Activated B cell treated with CpG ODN at 0.5 μM for 24 hours (primary cell): ENCODE results near the gene KREMEN1. TPM values are rescaled to one million over a fixed set of nuclear protein-coding genes. Genes with fewer than 3 reads are reported as not detected.

Experiments used
- ATAC-seq: fragments of 200-7000 bp; cut with Tn5 transposase; one replicate; pipeline ENCODE4 v1.10.0; 2021; ENCODE audit warnings: low read depth, mild to moderate bottlenecking, moderate library complexity
- CTCF ChIA-PET: fragments of 350-600 bp; sonication (Branson Sonifier 250); formaldehyde crosslinking; loops from one replicate; lab custom pipeline; 2021; ENCODE audit warnings: antibody characterized with exemption; lab: Charles Lee
- POLR2A ChIA-PET: fragments of 350-600 bp; sonication (Branson Sonifier 250); formaldehyde crosslinking; loops from one replicate; lab custom pipeline; 2021; ENCODE audit warnings: antibody characterized with exemption; lab: Charles Lee
- DNase-seq: peaks from one replicate; pipeline ENCODE4 v3.0.0; 2022
- H3K27ac Mint-ChIP-seq: one replicate; pipeline ENCODE4 v1.8.0; 2020; ENCODE audit warnings: mixed read lengths
- H3K27me3 Mint-ChIP-seq: one replicate; pipeline ENCODE4 v1.8.0; 2021; ENCODE audit warnings: mixed read lengths
- H3K36me3 Mint-ChIP-seq: one replicate; pipeline ENCODE4 v1.8.0; 2021; ENCODE audit warnings: low read depth, mixed read lengths
- H3K4me1 Mint-ChIP-seq: one replicate; pipeline ENCODE4 v1.8.0; 2021; ENCODE audit warnings: mixed read lengths
- H3K4me3 Mint-ChIP-seq: one replicate; pipeline ENCODE4 v1.8.0; 2020; ENCODE audit warnings: mild to moderate bottlenecking, mixed read lengths
- H3K9me3 Mint-ChIP-seq: one replicate; pipeline ENCODE4 v1.8.0; 2020; ENCODE audit warnings: mixed read lengths
- intact Hi-C: fragments of 100-400 bp; cut with micrococcal nuclease; formaldehyde crosslinking; loops from one replicate; pipeline ENCODE4 v1.15.1; 2024
- total RNA-seq: library from RNA; stranded (reverse); gene quantifications from 2 replicates; pipeline ENCODE4 v1.2.3, GENCODE V29; 2022
- TF ChIP-seq, protein P1 (sequence below): fragments of 200-600 bp; IDR thresholded peaks from one replicate; pipeline ENCODE4 v1.8.0; 2022; ENCODE audit warnings: antibody characterized with exemption, mild to moderate bottlenecking

KREMEN1 gene
- total RNA-seq, 1 donor from 2014 or later = not detected

DNA sequence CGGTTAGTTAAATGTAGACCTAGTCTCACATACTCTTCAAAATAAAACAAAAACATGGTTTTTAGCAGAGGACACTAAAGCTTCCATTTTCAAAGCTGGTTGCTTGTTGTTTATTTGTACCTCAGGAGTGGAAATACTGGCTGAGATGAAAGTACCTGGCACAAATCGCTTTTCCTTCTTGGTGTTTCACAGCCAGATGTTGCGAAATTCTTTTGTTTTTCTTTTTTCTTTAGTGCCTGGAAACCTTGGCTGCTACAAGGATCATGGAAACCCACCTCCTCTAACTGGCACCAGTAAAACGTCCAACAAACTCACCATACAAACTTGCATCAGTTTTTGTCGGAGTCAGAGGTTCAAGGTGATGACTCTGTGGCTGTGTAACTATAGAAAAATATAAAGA is 48.3 kb downstream of the KREMEN1 start:
- intact Hi-C loops = no loop called here

DNA sequence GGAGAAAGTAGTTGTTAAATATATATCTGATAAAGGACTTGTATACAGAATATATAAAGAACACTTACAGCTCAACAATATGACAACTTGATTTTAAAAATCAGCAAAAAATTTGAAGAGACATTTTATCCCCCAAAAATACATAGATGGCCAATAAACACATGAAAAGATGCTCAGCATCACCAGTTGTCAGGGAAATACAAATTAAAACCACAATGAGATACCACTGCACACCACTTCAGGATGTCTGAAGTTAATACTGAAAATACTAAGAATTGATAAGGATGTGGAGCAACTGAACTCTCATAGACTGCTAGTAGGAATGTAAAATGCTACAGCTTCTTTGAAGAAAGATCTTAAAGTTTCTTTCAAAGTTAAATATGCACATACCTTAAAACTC is 49.2 kb downstream of the KREMEN1 start:
- DNase-seq (no peak), ATAC-seq (no peak)
- TF ChIP-seq, protein P1, sequence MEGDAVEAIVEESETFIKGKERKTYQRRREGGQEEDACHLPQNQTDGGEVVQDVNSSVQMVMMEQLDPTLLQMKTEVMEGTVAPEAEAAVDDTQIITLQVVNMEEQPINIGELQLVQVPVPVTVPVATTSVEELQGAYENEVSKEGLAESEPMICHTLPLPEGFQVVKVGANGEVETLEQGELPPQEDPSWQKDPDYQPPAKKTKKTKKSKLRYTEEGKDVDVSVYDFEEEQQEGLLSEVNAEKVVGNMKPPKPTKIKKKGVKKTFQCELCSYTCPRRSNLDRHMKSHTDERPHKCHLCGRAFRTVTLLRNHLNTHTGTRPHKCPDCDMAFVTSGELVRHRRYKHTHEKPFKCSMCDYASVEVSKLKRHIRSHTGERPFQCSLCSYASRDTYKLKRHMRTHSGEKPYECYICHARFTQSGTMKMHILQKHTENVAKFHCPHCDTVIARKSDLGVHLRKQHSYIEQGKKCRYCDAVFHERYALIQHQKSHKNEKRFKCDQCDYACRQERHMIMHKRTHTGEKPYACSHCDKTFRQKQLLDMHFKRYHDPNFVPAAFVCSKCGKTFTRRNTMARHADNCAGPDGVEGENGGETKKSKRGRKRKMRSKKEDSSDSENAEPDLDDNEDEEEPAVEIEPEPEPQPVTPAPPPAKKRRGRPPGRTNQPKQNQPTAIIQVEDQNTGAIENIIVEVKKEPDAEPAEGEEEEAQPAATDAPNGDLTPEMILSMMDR = no peak
- intact Hi-C loops = no loop called here
- POLR2A ChIA-PET = no interaction called here
- Mint-ChIP-seq H3K36me3 (no peaks in the 10 kb centered on the region), H3K9me3 (peaks cover 8% of the 10 kb centered on the region), H3K27ac (no peak overlapping the region), H3K4me1 (no peaks in the 10 kb centered on the region), H3K27me3 (peaks cover 20% of the 10 kb centered on the region), H3K4me3 (no peak overlapping the region)
- CTCF ChIA-PET = no interaction called here

More for the DNA sequence above, 48.3 kb downstream of the KREMEN1 start:
- TF ChIP-seq, protein P1 = no peak
- ChIA-PET POLR2A (no interaction called here), CTCF (no interaction called here)
- Mint-ChIP-seq H3K9me3 (peaks cover 8% of the 10 kb centered on the region), H3K27ac (no peak overlapping the region), H3K36me3 (no peaks in the 10 kb centered on the region), H3K27me3 (peaks cover 24% of the 10 kb centered on the region), H3K4me1 (no peaks in the 10 kb centered on the region), H3K4me3 (no peak overlapping the region)
- DNase-seq = no peak
- no peak for ATAC-seq

DNA sequence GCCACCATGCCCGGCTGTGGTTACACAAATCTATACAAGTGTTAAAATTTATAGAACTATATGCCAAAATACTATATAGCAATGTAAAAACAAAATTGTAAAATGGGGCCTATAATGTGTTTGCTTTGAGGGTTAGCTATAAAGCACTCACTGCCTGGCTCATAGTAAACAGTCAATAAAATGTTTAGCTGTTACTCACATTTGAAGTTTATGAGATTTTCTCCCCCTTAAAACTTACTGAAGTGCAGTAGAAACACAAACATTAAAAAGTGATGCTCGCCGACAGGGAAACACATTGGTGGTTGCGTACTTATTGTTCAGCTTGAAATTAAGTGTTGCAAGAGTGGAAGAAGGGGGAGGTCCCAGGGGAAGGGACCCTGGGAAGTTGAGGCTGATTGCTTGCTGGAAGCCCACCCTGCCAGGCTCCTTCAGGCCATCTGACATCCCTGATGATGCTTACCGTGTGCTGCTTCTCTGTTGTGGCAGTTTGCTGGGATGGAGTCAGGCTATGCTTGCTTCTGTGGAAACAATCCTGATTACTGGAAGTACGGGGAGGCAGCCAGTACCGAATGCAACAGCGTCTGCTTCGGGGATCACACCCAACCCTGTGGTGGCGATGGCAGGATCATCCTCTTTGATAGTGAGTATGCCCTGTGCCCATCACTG is 52.1 kb downstream of the KREMEN1 start:
- DNase-seq (no peak), ATAC-seq (no peak)
- Mint-ChIP-seq H3K9me3 (no peaks in the 10 kb centered on the region), H3K27me3 (peaks cover 12% of the 10 kb centered on the region), H3K4me3 (no peak overlapping the region), H3K4me1 (no peaks in the 10 kb centered on the region), H3K36me3 (no peaks in the 10 kb centered on the region), H3K27ac (no peak overlapping the region)
- ChIA-PET CTCF (no interaction called here), POLR2A (no interaction called here)
- intact Hi-C loops = no loop called here
- TF ChIP-seq, protein P1 = no peak

DNA sequence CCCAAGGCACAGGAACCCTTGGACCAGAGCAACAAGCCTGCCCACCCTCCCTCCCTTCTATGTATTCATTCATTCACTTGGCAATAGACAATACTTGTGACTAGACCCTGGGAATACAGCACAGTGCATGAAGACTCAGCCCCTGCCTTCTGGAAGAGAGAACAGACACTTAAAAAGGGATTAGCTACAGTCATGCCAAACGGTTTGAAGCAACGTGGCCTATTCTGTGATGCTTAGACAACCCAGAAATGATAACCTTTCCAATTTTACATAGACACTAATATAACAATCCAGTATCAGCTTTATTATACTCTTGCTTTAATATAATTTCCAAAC is 52.6 kb downstream of the KREMEN1 start:
- CTCF ChIA-PET = no interaction called here
- TF ChIP-seq, protein P1 = no peak
- no peak overlapping the region for H3K4me3 Mint-ChIP-seq

DNA sequence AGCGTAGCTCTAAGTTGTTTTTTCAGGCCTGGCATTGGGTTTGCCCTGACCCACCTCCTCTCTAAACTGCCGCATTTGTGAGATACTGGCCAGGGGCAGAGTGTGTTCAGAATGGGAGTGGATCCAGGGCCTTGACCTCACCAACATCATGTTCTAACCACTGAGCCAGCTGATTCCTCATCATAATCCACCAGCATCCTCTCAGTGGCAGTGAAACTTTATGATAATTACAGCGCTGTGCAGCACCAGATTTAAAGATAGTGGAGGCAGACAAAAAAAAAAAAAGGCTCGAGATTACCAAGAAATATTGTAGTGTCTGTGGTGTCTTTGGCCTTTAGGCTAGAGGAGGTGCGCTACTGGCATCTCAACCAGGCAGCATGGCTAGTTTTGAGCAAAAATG is 53.0 kb downstream of the KREMEN1 start:
- H3K9me3 Mint-ChIP-seq = no peaks in the 10 kb centered on the region
- DNase-seq (no peak), ATAC-seq (no peak)
- no peaks in the 10 kb centered on the region for H3K4me1 Mint-ChIP-seq
- no peak overlapping the region for H3K4me3 Mint-ChIP-seq
- no peaks in the 10 kb centered on the region for H3K36me3 Mint-ChIP-seq
- POLR2A ChIA-PET = no interaction called here
- no peak overlapping the region for H3K27ac Mint-ChIP-seq
- CTCF ChIA-PET = no interaction called here
- H3K27me3 Mint-ChIP-seq = peaks cover 8% of the 10 kb centered on the region
- TF ChIP-seq, protein P1 = no peak
- intact Hi-C loops = no loop called here

More for the DNA sequence above, 52.6 kb downstream of the KREMEN1 start:
- intact Hi-C loops = no loop called here
- Mint-ChIP-seq H3K4me1 (no peaks in the 10 kb centered on the region), H3K9me3 (no peaks in the 10 kb centered on the region), H3K27me3 (peaks cover 11% of the 10 kb centered on the region), H3K27ac (no peak overlapping the region), H3K36me3 (no peaks in the 10 kb centered on the region)
- ATAC-seq (no peak), DNase-seq (no peak)
- POLR2A ChIA-PET = no interaction called here
